ENCODE measurements around the gene DACH1. TPM values are rescaled to one million over a fixed set of nuclear protein-coding genes. Genes with fewer than 3 reads are reported as not detected.

The DACH1 gene
- total and polyA plus RNA-seq, 9 of the 15 experiments (the other 6 are each of a cell fraction or from before 2014, with no cell fraction given) = 0.04 to 0.07 (median 0.04) TPM; not detected in 2

GRCh38 chr13:71516521-71516920 lies 350.5 kb downstream of the DACH1 start (continued):
- no peak for TF ChIP-seq TFE3 (CRISPR knock-in tag; IDR thresholded peaks at IDR 0.05)
- TF ChIP-seq ID3 (CRISPR knock-in tag; IDR thresholded peaks at IDR 0.05) = no peak
- no peak for TF ChIP-seq ID3 (tag; IDR thresholded peaks at IDR 0.05)
- TF ChIP-seq ZNF584 (CRISPR knock-in tag; IDR thresholded peaks at IDR 0.05; ENCODE audit: low read depth) = no peak
- TF ChIP-seq POLR2AphosphoS5 (IDR thresholded peaks at IDR 0.05; ENCODE audit: control insufficient read depth, insufficient read depth, low read depth, low read length) = no peak
- no peak for TF ChIP-seq ZNF830 (CRISPR knock-in tag; IDR thresholded peaks at IDR 0.05)
- no peak for TF ChIP-seq EHMT2 (IDR thresholded peaks at IDR 0.05)
- no peak for TF ChIP-seq ZNF316 (IDR thresholded peaks at IDR 0.05)
- TF ChIP-seq JUNB (CRISPR knock-in tag; conservative IDR thresholded peaks at IDR 0.05) = no peak
- TF ChIP-seq HOXB6 (CRISPR knock-in tag; IDR thresholded peaks at IDR 0.05; ENCODE audit: borderline replicate concordance) = no peak
- TF ChIP-seq LCOR (CRISPR knock-in tag; IDR thresholded peaks at IDR 0.05) = no peak

- no peaks in the 10 kb centered on the region for H3K9me3 ChIP-seq (replicated peaks; ENCODE audit: control insufficient read depth, insufficient read depth, low read depth, low read length)
- TF ChIP-seq FOXO4 (CRISPR knock-in tag; IDR thresholded peaks at IDR 0.05) (no peak), SMAD1 (IDR thresholded peaks at IDR 0.05; ENCODE audit: low read depth, low read length, partially characterized antibody) (no peak), ZNF655 (CRISPR knock-in tag; IDR thresholded peaks at IDR 0.05) (no peak), MAX (CRISPR knock-in tag; IDR thresholded peaks at IDR 0.05) (no peak)
- CTCF ChIA-PET (ENCODE audit: low intra/inter-chr PET ratio) = no interaction called here
- in situ Hi-C loops (cut with MboI) (no loop called here), intact Hi-C loops (cut with micrococcal nuclease) (no loop called here)
- H3K4me3 ChIP-seq = no peak overlapping the region
- DNase-seq (ENCODE audit: extremely low read depth in 1 of 4, low spot score in 3 of 4) (no peak), ATAC-seq (no peak), FAIRE-seq (no peak)
- H3K4me2 ChIP-seq (ENCODE audit: insufficient read depth, low read length) = no peak overlapping the region
- no TSS peak for BruUV-seq (replicated peaks)
- H4K20me1 ChIP-seq (replicated peaks; ENCODE audit: control insufficient read depth, insufficient read depth, low read length) = no peaks in the 10 kb centered on the region
- no peaks in the 10 kb centered on the region for H3K9me1 ChIP-seq (ENCODE audit: control insufficient read depth, insufficient read depth, low read length)
- POLR2A ChIA-PET = no interaction called here
- no peaks in the 10 kb centered on the region for H3K27me3 ChIP-seq (ENCODE audit: control insufficient read depth in 2 of 2, insufficient read depth in 2 of 2, low read length in 2 of 2)
- H3K36me3 ChIP-seq (ENCODE audit: control insufficient read depth, insufficient read depth, low read length) = no peaks in the 10 kb centered on the region
- H3K79me2 ChIP-seq (ENCODE audit: control insufficient read depth, insufficient read depth, low read length) = no peaks in the 10 kb centered on the region
- H2AFZ ChIP-seq (ENCODE audit: low read depth, low read length) = no peak overlapping the region
- no peak overlapping the region for H3K27ac ChIP-seq (ENCODE audit: extremely low read depth, low read depth, low read length)
- 0% methylated on average over 3 of the region's 4 CpGs for WGBS (ENCODE audit: insufficient coverage, low coverage, missing lambda C conversion rate)
- H3K9ac ChIP-seq (ENCODE audit: insufficient read depth in 1 of 2, low read depth in 2 of 2, low read length in 2 of 2) = no peak overlapping the region
- no peaks in the 10 kb centered on the region for H3K4me1 ChIP-seq (replicated peaks in 1 of 2; ENCODE audit: control insufficient read depth in 2 of 2, insufficient read depth in 2 of 2, low read length in 2 of 2)
These were observed 351.3 kb downstream of the DACH1 start for GRCh38 chr13:71515744-71516038.

Measured in K562 (cell line).